ENCODE results near the gene CIZ1.

GRCh38 chr9:128232528-128233428 is 41.4 kb upstream of the CIZ1 start:
- no peak for TF ChIP-seq FIP1L1 (IDR thresholded peaks at IDR 0.05; ENCODE audit: low read depth, low read length, poor library complexity, severe bottlenecking)
- no peak for TF ChIP-seq POLR2A (conservative IDR thresholded peaks at IDR 0.05)
- TF ChIP-seq CTCF (IDR thresholded peaks at IDR 0.05 in 2 of 3, conservative IDR thresholded peaks at IDR 0.05 in 1 of 3; ENCODE audit: insufficient read depth in 2 of 3, low read depth in 1 of 3, low read length in 3 of 3), result no peak
- TF ChIP-seq ZNF408 (CRISPR knock-in tag; IDR thresholded peaks at IDR 0.05; ENCODE audit: low read depth), result no peak

Data from K562 (cell line).